Measurements from ENCODE around the gene SEMA4F. TPM values are rescaled to one million over a fixed set of nuclear protein-coding genes. Genes with fewer than 3 reads are reported as not detected.

SEMA4F gene, protein sequence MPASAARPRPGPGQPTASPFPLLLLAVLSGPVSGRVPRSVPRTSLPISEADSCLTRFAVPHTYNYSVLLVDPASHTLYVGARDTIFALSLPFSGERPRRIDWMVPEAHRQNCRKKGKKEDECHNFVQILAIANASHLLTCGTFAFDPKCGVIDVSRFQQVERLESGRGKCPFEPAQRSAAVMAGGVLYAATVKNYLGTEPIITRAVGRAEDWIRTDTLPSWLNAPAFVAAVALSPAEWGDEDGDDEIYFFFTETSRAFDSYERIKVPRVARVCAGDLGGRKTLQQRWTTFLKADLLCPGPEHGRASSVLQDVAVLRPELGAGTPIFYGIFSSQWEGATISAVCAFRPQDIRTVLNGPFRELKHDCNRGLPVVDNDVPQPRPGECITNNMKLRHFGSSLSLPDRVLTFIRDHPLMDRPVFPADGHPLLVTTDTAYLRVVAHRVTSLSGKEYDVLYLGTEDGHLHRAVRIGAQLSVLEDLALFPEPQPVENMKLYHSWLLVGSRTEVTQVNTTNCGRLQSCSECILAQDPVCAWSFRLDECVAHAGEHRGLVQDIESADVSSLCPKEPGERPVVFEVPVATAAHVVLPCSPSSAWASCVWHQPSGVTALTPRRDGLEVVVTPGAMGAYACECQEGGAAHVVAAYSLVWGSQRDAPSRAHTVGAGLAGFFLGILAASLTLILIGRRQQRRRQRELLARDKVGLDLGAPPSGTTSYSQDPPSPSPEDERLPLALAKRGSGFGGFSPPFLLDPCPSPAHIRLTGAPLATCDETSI
- 10 to 100 TPM in 1 of 4 donors, 1 to 10 TPM in 3; 1.3 to 14.5 (median 4.8) TPM for total RNA-seq

DNA sequence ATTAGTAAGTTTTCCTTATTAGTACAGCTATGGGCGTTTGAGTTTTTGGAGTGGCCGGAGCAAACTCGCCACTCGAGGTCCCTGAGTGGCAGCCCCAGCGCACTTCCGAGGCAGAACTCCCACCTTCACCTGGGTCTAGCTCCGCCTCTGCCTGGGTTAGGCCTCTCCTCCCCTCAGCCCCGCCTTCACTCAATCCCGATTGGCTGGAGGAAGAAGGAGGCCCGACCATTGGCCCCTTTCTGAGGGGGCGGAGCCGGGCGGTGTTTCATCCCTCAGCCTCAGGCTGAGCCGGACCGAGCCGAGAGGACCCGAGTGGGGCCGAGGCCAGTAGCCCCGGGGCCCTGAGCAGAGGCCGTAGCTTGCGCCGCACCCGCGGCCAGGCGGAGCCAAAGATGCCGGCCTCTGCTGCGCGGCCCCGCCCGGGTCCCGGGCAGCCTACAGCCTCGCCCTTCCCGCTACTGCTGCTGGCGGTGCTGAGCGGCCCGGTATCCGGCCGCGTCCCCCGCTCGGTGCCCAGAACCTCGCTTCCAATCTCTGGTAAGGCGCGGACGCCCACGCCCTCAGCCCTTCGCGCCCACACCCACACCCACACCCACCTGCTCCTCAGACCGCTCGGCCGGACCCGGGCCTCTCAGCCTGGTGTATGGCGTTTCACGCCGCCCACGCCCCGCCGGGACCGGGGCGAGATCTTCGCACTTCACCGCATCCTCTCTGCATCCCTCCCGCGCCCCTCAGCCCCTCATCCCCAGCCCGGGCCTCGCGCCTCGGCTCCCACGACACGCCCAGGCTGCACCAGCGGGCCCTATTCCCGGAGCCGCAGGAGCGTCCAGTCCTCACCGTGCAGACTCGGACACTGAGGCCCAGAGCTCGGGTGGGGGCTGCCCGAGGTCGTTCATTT is at the start of gene SEMA4F:
Gene SEMA4F, plus strand, starts transcription at position 263 of the 898 bp plus-strand sequence. Its CDS starts 130 bp downstream, at position 393.
- H3K27ac ChIP-seq = peak within 1 kb of the TSS; percentile 39 to 64
- intact Hi-C loops (cut with DNase I; ENCODE audit: low total_unique reads) = no loop called here
- TF ChIP-seq, protein P1, sequence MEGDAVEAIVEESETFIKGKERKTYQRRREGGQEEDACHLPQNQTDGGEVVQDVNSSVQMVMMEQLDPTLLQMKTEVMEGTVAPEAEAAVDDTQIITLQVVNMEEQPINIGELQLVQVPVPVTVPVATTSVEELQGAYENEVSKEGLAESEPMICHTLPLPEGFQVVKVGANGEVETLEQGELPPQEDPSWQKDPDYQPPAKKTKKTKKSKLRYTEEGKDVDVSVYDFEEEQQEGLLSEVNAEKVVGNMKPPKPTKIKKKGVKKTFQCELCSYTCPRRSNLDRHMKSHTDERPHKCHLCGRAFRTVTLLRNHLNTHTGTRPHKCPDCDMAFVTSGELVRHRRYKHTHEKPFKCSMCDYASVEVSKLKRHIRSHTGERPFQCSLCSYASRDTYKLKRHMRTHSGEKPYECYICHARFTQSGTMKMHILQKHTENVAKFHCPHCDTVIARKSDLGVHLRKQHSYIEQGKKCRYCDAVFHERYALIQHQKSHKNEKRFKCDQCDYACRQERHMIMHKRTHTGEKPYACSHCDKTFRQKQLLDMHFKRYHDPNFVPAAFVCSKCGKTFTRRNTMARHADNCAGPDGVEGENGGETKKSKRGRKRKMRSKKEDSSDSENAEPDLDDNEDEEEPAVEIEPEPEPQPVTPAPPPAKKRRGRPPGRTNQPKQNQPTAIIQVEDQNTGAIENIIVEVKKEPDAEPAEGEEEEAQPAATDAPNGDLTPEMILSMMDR (IDR thresholded peaks at IDR 0.05) = no peak
- TF ChIP-seq POLR2A (IDR thresholded peaks at IDR 0.05) = peak; percentile 73 to 79
- peak; percentile 95 to 96 for DNase-seq
- H3K4me3 ChIP-seq = peak within 1 kb of the TSS; percentile 53 to 54
- H3K27me3 ChIP-seq = peaks cover 0 to 2% of the 10 kb centered on the region in 2 donors
- H3K36me3 ChIP-seq = no peaks in the 10 kb centered on the region
- H3K9me3 ChIP-seq = no peaks in the 10 kb centered on the region
- H3K4me1 ChIP-seq = no peaks in the 10 kb centered on the region

DNA sequence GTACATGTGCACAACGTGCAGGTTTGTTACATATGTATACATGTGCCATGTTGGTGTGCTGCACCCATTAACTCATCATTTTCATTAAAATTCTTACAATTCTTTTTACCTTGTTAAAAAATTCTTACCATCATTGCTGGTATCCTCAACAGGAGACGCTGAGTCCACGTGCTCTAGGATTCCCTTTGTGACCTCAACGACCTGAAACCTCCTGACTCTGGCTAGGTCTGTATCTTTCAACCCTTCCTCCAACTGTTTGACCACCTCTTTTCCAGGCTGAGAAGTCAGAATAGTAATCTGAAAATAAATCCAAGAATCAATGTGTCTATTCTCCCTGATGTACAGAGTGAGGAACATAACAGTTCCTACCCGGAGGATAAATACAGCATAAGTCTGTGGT is 47.1 kb upstream of the SEMA4F start:
- H3K4me1 ChIP-seq = no peaks in the 10 kb centered on the region
- H3K27ac ChIP-seq = no peak overlapping the region
- TF ChIP-seq, protein P1 (IDR thresholded peaks at IDR 0.05) = no peak
- no peak for TF ChIP-seq POLR2A (IDR thresholded peaks at IDR 0.05)
- no peaks in the 10 kb centered on the region for H3K9me3 ChIP-seq
- H3K4me3 ChIP-seq = no peak overlapping the region
- no peaks in the 10 kb centered on the region for H3K36me3 ChIP-seq
- intact Hi-C loops (cut with DNase I; ENCODE audit: low total_unique reads) = no loop called here
- no peak for DNase-seq
- H3K27me3 ChIP-seq = no peaks in the 10 kb centered on the region

DNA sequence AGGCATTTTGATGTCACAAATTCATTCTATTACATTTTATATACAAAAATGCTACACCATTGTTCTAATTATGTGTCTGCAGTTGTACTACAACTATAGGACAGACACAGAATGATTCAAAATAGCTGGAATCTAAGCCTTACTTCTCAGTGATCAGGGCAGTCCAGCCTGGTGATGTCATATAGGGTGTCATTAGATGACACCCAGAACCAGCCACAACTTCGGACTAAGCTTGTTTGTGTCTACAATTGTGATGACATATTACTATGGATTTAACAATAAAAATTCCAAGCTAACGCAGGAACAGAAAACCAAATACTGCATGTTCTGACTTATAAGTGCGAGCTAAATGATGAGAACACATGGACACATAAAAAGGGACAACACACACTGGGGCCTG is 36.9 kb upstream of the SEMA4F start:
- TF ChIP-seq, protein P1 (IDR thresholded peaks at IDR 0.05) = no peak
- no peak for TF ChIP-seq POLR2A (IDR thresholded peaks at IDR 0.05)
- no peak overlapping the region for H3K27ac ChIP-seq
- H3K4me1 ChIP-seq = no peaks in the 10 kb centered on the region
- H3K9me3 ChIP-seq = no peaks in the 10 kb centered on the region
- no peaks in the 10 kb centered on the region for H3K36me3 ChIP-seq
- no peak for DNase-seq
- intact Hi-C loops (cut with DNase I; ENCODE audit: low total_unique reads) = no loop called here
- H3K4me3 ChIP-seq = no peak overlapping the region
- no peaks in the 10 kb centered on the region for H3K27me3 ChIP-seq

DNA sequence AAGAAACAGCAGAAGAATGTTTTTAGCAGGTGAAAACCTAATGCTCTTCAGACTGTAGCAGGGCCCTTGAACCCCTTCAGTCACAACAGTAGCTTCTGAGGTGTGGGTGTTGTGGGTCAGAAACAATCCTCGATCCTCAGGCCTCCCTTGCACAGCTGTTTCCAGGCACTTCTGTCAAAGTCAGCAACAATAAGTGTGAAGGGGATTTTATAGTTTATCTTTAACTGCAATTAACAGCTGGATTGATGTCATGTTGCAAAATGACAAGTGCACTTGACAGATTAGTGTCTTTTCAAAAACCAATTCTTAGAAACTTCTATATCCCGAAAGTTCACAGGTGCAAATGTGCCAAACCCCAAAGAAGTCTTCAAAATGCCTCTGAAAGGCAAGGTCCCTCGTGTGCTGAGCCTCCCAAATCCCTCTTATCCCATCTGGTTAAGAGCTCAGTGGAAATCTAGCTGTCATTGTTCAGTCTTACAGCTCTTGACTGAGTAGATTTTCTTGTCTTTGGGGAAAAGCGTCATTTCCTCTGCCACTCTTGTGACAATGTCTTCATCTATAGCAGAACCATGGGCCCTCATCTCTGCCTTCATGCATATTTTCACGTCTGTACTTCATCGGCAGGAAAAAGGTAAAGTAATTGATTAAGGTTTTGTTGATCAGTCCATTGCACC is 35.5 kb upstream of the SEMA4F start:
- H3K27me3 ChIP-seq = no peaks in the 10 kb centered on the region
- TF ChIP-seq, protein P1 (IDR thresholded peaks at IDR 0.05) = no peak
- no peak for TF ChIP-seq POLR2A (IDR thresholded peaks at IDR 0.05)
- DNase-seq = no peak

More for the DNA sequence above, 35.5 kb upstream of the SEMA4F start:
- intact Hi-C loops (cut with DNase I; ENCODE audit: low total_unique reads) = no loop called here
- H3K4me1 ChIP-seq = no peaks in the 10 kb centered on the region
- no peak overlapping the region for H3K4me3 ChIP-seq
- H3K36me3 ChIP-seq = no peaks in the 10 kb centered on the region
- H3K9me3 ChIP-seq = no peaks in the 10 kb centered on the region
- no peak overlapping the region for H3K27ac ChIP-seq

Data from uterus (tissue), 4 donors.